Neural crest cell (in vitro differentiated cells): ENCODE data around the gene BCAM. TPM values are rescaled to one million over a fixed set of nuclear protein-coding genes. Genes with fewer than 3 reads are reported as not detected.

ENCODE experiments used
- DNase-seq: peaks from one replicate; pipeline ENCODE4 v3.0.0; 2021; ENCODE audit warnings: low read depth, mixed read lengths, low spot score
- H3K27ac Mint-ChIP-seq: one replicate; pipeline ENCODE4 v1.8.0; 2021; ENCODE audit warnings: mild to moderate bottlenecking, mixed read lengths; ENCODE audit not compliant: unreplicated experiment
- H3K27me3 Mint-ChIP-seq: 2 replicates; pipeline ENCODE4 v1.8.0; 2021; ENCODE audit warnings: low read depth, mild to moderate bottlenecking, mixed read lengths
- H3K36me3 Mint-ChIP-seq: 2 replicates; pipeline ENCODE4 v1.8.0; 2021; ENCODE audit warnings: low read depth, mild to moderate bottlenecking, mixed read lengths
- H3K4me1 Mint-ChIP-seq: 2 replicates; pipeline ENCODE4 v1.8.0; 2021; ENCODE audit warnings: mixed read lengths
- H3K4me3 Mint-ChIP-seq: one replicate; pipeline ENCODE4 v1.8.0; 2021; ENCODE audit warnings: mild to moderate bottlenecking, mixed read lengths
- H3K9me3 Mint-ChIP-seq: 2 replicates; pipeline ENCODE4 v1.8.0; 2021; ENCODE audit warnings: mixed read lengths
- total RNA-seq: library from RNA; stranded (reverse); gene quantifications from 2 replicates; pipeline ENCODE4 v1.2.1, GENCODE V29; 2021
- TF ChIP-seq, protein P1 (sequence below): fragments of 200-600 bp; sonication (generic); conservative IDR thresholded peaks from 2 replicates; pipeline ENCODE4 v1.5.0; 2021; ENCODE audit warnings: antibody characterized with exemption, mild to moderate bottlenecking

Gene BCAM
- total RNA-seq, 1 donor from 2014 or later, result 5.5 TPM

DNA sequence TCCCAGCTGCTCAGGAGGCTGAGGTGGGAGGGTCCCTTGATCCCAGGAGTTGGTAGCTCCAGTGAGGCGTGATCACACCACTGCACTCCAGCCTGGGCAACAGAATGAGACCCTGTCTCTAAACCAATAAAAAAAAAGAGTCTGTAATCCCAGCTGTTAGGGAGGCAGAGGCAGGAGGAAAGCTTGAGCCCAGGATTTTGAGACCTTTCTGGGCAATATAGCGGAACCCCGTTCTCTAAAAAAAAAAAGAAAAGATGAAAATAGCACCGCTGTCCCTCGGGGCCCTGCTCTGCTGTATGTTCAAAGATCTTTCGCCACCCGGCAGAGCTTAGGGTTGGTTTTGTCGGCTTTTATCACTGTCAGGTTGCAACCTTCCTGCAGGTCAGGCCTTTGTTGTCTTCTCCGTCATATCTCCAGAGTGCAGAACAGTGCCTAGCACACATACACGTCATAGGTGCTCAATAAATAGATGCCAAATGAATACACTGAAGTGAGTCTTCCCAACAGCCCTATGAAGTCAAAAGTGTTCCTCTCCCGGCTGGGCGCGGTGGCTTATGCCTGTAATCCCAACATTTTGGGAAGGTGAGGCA lies 13.4 kb upstream of the BCAM start:
- peaks cover 8% of the 10 kb centered on the region for H3K4me1 Mint-ChIP-seq
- no peak for DNase-seq
- H3K27ac Mint-ChIP-seq, result no peak overlapping the region
- H3K4me3 Mint-ChIP-seq, result no peak overlapping the region
- TF ChIP-seq, protein P1, sequence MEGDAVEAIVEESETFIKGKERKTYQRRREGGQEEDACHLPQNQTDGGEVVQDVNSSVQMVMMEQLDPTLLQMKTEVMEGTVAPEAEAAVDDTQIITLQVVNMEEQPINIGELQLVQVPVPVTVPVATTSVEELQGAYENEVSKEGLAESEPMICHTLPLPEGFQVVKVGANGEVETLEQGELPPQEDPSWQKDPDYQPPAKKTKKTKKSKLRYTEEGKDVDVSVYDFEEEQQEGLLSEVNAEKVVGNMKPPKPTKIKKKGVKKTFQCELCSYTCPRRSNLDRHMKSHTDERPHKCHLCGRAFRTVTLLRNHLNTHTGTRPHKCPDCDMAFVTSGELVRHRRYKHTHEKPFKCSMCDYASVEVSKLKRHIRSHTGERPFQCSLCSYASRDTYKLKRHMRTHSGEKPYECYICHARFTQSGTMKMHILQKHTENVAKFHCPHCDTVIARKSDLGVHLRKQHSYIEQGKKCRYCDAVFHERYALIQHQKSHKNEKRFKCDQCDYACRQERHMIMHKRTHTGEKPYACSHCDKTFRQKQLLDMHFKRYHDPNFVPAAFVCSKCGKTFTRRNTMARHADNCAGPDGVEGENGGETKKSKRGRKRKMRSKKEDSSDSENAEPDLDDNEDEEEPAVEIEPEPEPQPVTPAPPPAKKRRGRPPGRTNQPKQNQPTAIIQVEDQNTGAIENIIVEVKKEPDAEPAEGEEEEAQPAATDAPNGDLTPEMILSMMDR, result no peak
- no peaks in the 10 kb centered on the region for H3K9me3 Mint-ChIP-seq
- H3K27me3 Mint-ChIP-seq, result no peaks in the 10 kb centered on the region
- no peaks in the 10 kb centered on the region for H3K36me3 Mint-ChIP-seq

DNA sequence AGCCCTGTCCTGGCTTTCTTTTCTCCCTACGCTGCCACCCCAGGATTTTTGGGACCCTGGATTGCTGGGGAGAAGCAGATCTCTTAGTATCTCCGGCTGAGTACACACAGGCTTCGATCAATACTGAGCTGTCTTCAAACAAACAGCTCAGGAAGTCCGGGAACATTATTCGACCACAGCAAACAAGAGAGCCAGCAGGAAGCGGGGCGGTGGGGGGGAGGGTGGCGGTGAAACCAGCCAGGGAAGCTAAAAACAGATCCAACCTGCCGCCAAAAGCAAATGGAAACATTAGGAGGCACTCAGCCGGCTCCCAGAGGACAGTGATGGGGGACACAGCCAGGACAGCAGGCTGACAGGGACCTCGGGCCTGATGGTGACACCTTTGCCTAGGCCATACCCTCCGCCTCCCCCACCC lies 12.2 kb upstream of the BCAM start:
- peaks cover 8% of the 10 kb centered on the region for H3K4me1 Mint-ChIP-seq
- H3K9me3 Mint-ChIP-seq, result no peaks in the 10 kb centered on the region
- H3K36me3 Mint-ChIP-seq, result no peaks in the 10 kb centered on the region
- no peak overlapping the region for H3K4me3 Mint-ChIP-seq
- TF ChIP-seq, protein P1, result no peak
- H3K27me3 Mint-ChIP-seq, result no peaks in the 10 kb centered on the region
- H3K27ac Mint-ChIP-seq, result peak overlapping the region; percentile 75
- no peak for DNase-seq

DNA sequence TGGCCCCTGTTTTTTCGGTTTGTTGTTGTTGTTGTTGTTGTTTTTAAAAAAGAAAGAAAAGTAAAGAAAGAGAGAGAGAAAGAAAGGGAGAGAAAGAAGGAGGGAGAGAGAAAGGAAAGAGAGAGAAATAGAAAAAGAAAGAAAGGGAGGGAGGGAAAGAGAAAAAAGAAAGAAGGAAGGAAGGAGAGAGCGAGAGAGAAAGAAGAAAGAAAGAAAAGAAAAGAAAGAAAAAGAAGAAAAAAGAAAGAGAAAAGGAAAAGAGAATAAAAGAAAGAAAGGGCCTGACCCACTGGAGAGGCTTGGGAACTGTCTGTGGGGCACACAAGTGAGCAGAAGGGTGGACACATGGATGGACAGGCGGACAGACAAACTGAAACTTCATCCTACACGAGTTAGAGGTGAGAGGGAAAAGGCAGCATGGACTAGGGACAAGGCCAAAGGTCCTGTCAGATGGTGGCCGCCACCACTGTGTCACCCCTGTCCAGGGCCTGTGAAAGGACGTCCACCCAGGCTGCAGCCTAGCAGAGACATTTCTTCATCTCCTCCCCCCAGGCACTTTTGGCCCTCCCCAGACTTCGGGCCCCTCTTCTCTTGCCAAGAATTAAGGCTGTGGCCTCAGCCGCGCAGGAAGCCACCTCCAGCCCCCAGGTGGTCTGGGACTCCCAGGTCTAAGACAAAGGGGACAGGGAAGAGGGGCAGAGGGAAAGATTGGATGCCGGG lies 9.1 kb upstream of the BCAM start:
- no peaks in the 10 kb centered on the region for H3K9me3 Mint-ChIP-seq
- H3K4me3 Mint-ChIP-seq, result no peak overlapping the region
- no peaks in the 10 kb centered on the region for H3K36me3 Mint-ChIP-seq
- DNase-seq, result no peak
- peaks cover 8% of the 10 kb centered on the region for H3K4me1 Mint-ChIP-seq
- TF ChIP-seq, protein P1, result no peak
- no peak overlapping the region for H3K27ac Mint-ChIP-seq
- H3K27me3 Mint-ChIP-seq, result peaks cover 10% of the 10 kb centered on the region

DNA sequence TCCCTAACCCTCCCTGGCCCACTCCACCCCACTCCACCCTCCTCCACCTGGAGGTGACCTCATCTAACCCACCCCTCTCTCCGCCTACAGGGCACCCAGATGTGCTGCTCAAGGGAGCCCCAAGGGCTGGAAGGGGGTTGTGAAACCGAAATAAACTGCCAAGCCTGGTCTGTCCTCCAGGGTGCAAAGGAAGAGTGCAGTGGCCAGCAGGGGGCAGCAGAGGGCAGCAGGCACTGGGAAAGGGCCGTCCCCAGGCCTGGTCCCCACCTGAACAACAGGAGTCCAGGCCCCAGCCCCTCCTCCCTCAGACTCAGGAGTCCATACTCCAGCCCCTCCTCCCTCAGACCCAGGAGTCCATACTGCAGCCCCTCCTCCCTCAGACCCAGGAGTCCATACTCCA lies 8.4 kb upstream of the BCAM start:
- no peaks in the 10 kb centered on the region for H3K36me3 Mint-ChIP-seq
- no peak overlapping the region for H3K4me3 Mint-ChIP-seq
- DNase-seq, result peak; percentile 96
- peaks cover 15% of the 10 kb centered on the region for H3K27me3 Mint-ChIP-seq
- H3K9me3 Mint-ChIP-seq, result no peaks in the 10 kb centered on the region
- H3K27ac Mint-ChIP-seq, result no peak overlapping the region
- TF ChIP-seq, protein P1, result peak; percentile 93
- H3K4me1 Mint-ChIP-seq, result peaks cover 8% of the 10 kb centered on the region

DNA sequence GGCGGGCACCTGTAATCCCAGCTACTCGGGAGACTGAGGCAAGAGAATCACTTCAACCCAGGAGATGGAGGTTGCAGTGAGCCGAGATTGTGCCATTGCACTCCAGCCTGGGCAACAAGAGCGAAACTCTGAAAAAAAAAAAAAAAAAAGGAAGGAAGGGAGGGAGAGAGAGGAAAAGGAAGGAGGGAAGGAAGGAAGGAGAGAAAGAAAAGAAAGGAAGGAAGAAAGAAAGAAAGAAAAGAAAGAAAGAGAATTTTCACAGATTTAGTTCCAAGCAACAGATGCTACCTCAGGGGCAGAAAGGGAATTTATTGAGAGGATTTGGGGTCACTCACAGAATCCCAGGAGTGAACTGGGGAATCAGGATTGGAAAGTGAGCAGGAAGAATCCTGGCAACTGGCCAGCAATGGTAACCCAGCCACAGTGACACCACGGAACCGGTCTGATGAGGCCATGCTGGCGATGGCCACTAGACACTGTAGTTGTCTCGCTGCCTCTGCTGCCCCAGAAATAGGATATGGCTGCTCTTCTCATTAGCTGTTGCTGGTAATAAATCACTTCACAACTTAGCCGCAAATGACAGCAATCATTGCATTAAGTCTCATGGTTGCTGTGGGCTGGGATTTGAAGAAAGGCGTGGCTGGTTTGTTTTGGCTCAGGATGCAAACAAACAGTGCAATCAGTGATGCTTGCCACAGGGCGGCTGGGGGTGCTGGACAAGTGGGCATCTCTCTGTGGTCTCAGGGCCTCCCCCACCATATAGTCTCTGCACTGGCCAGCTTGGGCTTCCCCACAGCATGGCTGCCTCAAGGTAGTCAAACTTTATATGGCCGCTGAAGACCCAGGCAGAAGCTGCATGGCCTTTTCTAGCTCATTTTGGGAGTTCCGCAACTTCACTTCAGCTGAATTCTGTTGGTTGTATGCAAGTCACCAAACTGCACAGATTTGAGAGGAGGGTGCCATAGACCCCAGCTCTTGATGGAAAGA lies 5.2 kb upstream of the BCAM start:
- Mint-ChIP-seq H3K27me3 (peaks cover 24% of the 10 kb centered on the region), H3K27ac (no peak overlapping the region), H3K36me3 (no peaks in the 10 kb centered on the region), H3K9me3 (no peaks in the 10 kb centered on the region), H3K4me3 (no peak overlapping the region), H3K4me1 (peaks cover 16% of the 10 kb centered on the region)
- TF ChIP-seq, protein P1, result no peak
- DNase-seq, result no peak
